ENCODE data around the gene CARNS1. TPM values are rescaled to one million over a fixed set of nuclear protein-coding genes. Genes with fewer than 3 reads are reported as not detected.

The CARNS1 gene
- total and polyA plus RNA-seq, 2 donors (not counting 1 experiment from before 2014, with no cell fraction given): 0.05 to 0.17 TPM

- Histone ChIP-seq H3K4me1 (ENCODE audit: control insufficient read depth, extremely low read depth, insufficient read depth, low read length) (peaks cover 6% of the 10 kb centered on the region), H3K79me2 (ENCODE audit: control insufficient read depth, insufficient read depth, low read length) (peaks cover 24% of the 10 kb centered on the region), H4K20me1 (ENCODE audit: control insufficient read depth, extremely low read depth, insufficient read depth, low read length) (no peaks in the 10 kb centered on the region), H3K4me3 (replicated peaks in 1 of 4; ENCODE audit: control extremely low read depth in 1 of 4, insufficient read depth in 1 of 4, low read depth in 3 of 4, low read length in 4 of 4) (no peak overlapping the region), H3K27me3 (ENCODE audit: control insufficient read depth, insufficient read depth, low read length) (no peaks in the 10 kb centered on the region), H3K9me3 (ENCODE audit: control insufficient read depth, insufficient read depth, low read depth, low read length) (no peaks in the 10 kb centered on the region), H3K27ac (ENCODE audit: insufficient read depth, low read length) (no peak overlapping the region), H3K4me2 (ENCODE audit: extremely low read depth, insufficient read depth, low read length) (no peak overlapping the region), H3K36me3 (ENCODE audit: control insufficient read depth, insufficient read depth, low read length) (peaks cover 20% of the 10 kb centered on the region), H3K9ac (ENCODE audit: insufficient read depth, low read length) (no peak overlapping the region), H2AFZ (ENCODE audit: low read length) (no peak overlapping the region)
- TF ChIP-seq, protein P1, sequence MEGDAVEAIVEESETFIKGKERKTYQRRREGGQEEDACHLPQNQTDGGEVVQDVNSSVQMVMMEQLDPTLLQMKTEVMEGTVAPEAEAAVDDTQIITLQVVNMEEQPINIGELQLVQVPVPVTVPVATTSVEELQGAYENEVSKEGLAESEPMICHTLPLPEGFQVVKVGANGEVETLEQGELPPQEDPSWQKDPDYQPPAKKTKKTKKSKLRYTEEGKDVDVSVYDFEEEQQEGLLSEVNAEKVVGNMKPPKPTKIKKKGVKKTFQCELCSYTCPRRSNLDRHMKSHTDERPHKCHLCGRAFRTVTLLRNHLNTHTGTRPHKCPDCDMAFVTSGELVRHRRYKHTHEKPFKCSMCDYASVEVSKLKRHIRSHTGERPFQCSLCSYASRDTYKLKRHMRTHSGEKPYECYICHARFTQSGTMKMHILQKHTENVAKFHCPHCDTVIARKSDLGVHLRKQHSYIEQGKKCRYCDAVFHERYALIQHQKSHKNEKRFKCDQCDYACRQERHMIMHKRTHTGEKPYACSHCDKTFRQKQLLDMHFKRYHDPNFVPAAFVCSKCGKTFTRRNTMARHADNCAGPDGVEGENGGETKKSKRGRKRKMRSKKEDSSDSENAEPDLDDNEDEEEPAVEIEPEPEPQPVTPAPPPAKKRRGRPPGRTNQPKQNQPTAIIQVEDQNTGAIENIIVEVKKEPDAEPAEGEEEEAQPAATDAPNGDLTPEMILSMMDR (conservative IDR thresholded peaks at IDR 0.05 in 1 of 2, IDR thresholded peaks at IDR 0.05 in 1 of 2; ENCODE audit: low read depth in 1 of 2, low read length in 2 of 2): no peak
- no peak for TF ChIP-seq EZH2 (IDR thresholded peaks at IDR 0.05; ENCODE audit: low read length, missing control alignments)
- no peak for DNase-seq (ENCODE audit: low read depth in 2 of 2)
These were observed 17.4 kb upstream of the CARNS1 start for GRCh38 chr11:67397986-67398660.

DNA sequence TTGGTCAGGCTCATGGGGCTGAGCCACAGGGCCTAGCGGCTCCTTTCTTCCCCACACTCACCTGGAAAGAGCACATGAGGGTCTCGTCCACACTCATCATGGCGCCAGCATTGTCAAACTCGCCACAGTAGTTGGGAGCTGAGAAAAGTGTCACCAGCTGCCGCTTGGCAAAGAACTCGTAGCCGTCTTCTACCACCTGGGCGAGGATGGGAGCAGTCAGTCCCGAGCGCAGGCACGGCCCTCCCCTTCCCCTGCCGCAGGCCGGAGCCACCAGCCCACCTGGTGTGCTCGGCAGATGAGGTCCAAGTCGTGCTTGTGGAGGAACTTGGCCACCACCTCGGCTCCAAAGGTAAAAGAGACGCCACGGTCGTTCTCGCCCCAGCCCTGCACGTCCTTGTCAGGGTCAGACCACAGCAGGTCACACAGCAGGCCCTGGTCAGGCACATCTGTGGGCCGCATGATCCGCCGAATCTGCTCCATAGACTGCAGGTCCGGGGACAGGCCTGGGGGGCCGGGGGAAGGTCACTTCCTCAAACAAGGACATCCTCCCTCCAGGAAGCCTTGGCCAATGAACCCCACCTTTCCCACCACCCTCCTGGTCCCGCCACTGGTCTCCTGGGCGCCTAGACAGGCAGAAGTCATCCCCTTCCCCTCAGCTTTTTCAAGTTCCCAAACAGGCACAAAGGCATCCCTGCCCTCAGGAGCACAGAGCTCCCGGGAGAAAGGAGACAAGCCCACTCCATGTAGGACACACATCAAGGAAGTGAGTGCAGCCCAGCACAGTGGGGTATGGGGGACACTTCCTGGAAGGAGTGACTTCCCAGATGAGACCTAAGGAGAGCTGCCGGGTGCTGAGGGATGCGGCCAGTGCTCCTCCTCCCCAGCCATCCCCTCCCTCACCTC is 16.6 kb upstream of the CARNS1 start:
- peaks cover 6% of the 10 kb centered on the region for H3K4me1 ChIP-seq (ENCODE audit: control insufficient read depth, extremely low read depth, insufficient read depth, low read length)
- H4K20me1 ChIP-seq (ENCODE audit: control insufficient read depth, extremely low read depth, insufficient read depth, low read length): no peaks in the 10 kb centered on the region
- TF ChIP-seq, protein P1 (conservative IDR thresholded peaks at IDR 0.05 in 1 of 2, IDR thresholded peaks at IDR 0.05 in 1 of 2; ENCODE audit: low read depth in 1 of 2, low read length in 2 of 2): no peak
- TF ChIP-seq EZH2 (IDR thresholded peaks at IDR 0.05; ENCODE audit: low read length, missing control alignments): no peak
- H3K4me2 ChIP-seq (ENCODE audit: extremely low read depth, insufficient read depth, low read length): peak overlapping the region; percentile 8
- H3K36me3 ChIP-seq (ENCODE audit: control insufficient read depth, insufficient read depth, low read length): peaks cover 20% of the 10 kb centered on the region
- H3K9me3 ChIP-seq (ENCODE audit: control insufficient read depth, insufficient read depth, low read depth, low read length): no peaks in the 10 kb centered on the region
- peak overlapping the region; percentile 16 for H3K9ac ChIP-seq (ENCODE audit: insufficient read depth, low read length)
- no peak overlapping the region for H3K27ac ChIP-seq (ENCODE audit: insufficient read depth, low read length)
- DNase-seq (ENCODE audit: low read depth in 2 of 2): no peak
- H3K79me2 ChIP-seq (ENCODE audit: control insufficient read depth, insufficient read depth, low read length): peaks cover 24% of the 10 kb centered on the region
- peak overlapping the region in 1 of 4 experiments; percentile 17 for H3K4me3 ChIP-seq (replicated peaks in 1 of 4; ENCODE audit: control extremely low read depth in 1 of 4, insufficient read depth in 1 of 4, low read depth in 3 of 4, low read length in 4 of 4)
- no peaks in the 10 kb centered on the region for H3K27me3 ChIP-seq (ENCODE audit: control insufficient read depth, insufficient read depth, low read length)
- H2AFZ ChIP-seq (ENCODE audit: low read length): no peak overlapping the region

DNA sequence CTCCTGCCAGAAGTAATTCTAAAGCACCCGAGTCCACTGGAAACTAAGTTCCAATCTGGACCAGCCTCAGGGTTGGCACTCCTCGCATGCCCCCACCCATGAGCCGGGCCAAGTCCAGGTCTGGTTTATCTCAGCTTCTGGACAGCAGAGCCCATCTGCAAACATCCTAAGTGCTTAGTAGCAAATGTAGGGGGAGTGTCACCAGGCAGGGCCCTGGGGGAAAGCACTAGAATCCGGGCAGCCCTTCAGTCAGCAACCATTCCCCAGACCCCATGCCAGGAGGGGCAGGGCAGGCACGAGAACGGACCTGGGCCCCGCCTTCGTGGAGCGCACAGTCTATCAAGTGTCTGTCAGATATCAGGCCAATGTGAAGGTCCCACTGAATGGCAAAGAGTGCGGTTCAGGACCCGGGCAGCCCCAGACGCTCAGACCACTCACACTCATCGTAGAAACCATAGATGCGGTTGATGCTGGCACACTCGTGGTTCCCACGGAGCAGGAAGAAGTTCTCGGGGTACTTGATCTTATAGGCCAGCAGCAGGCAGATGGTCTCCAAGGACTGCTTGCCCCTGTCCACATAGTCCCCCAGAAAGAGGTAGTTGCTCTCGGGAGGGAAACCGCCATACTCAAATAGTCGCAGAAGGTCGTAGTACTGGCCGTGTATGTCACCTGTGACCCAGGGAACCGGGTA is 15.1 kb upstream of the CARNS1 start:
- Histone ChIP-seq H3K4me2 (ENCODE audit: extremely low read depth, insufficient read depth, low read length) (peak overlapping the region; percentile 94), H3K9me3 (ENCODE audit: control insufficient read depth, insufficient read depth, low read depth, low read length) (no peaks in the 10 kb centered on the region), H3K36me3 (ENCODE audit: control insufficient read depth, insufficient read depth, low read length) (peaks cover 20% of the 10 kb centered on the region), H3K4me1 (ENCODE audit: control insufficient read depth, extremely low read depth, insufficient read depth, low read length) (peaks cover 6% of the 10 kb centered on the region), H3K79me2 (ENCODE audit: control insufficient read depth, insufficient read depth, low read length) (peaks cover 24% of the 10 kb centered on the region), H3K4me3 (replicated peaks in 1 of 4; ENCODE audit: control extremely low read depth in 1 of 4, insufficient read depth in 1 of 4, low read depth in 3 of 4, low read length in 4 of 4) (peak overlapping the region; percentile 80 to 99 (median 92)), H3K27me3 (ENCODE audit: control insufficient read depth, insufficient read depth, low read length) (no peaks in the 10 kb centered on the region), H2AFZ (ENCODE audit: low read length) (no peak overlapping the region), H4K20me1 (ENCODE audit: control insufficient read depth, extremely low read depth, insufficient read depth, low read length) (no peaks in the 10 kb centered on the region), H3K27ac (ENCODE audit: insufficient read depth, low read length) (peak overlapping the region; percentile 89), H3K9ac (ENCODE audit: insufficient read depth, low read length) (peak overlapping the region; percentile 86)
- no peak for DNase-seq (ENCODE audit: low read depth in 2 of 2)
- TF ChIP-seq EZH2 (IDR thresholded peaks at IDR 0.05; ENCODE audit: low read length, missing control alignments): no peak
- TF ChIP-seq, protein P1 (conservative IDR thresholded peaks at IDR 0.05 in 1 of 2, IDR thresholded peaks at IDR 0.05 in 1 of 2; ENCODE audit: low read depth in 1 of 2, low read length in 2 of 2): no peak

Measured in fibroblast of lung (primary cell).